ENCODE measurements around the gene MST1R. TPM values are rescaled to one million over a fixed set of nuclear protein-coding genes. Genes with fewer than 3 reads are reported as not detected.
"Not testable (repeated sequence)": the region's sequence is repeated elsewhere in the genome, so short reads cannot be mapped to it uniquely, and the experiment has no call there.

The MST1R gene
- total and polyA plus RNA-seq, 2 donors (not counting 3 experiments of a cell fraction or from before 2014, with no cell fraction given), result 0.93 to 2.4 TPM

- Histone ChIP-seq H3K9ac (replicated peaks; ENCODE audit: extremely low read depth, insufficient read depth, low read length) (no peak overlapping the region), H3K9me3 (replicated peaks; ENCODE audit: control insufficient read depth, insufficient read depth, low read length) (no peaks in the 10 kb centered on the region), H3K4me2 (ENCODE audit: insufficient read depth, low read length) (no peak overlapping the region), H3K79me2 (ENCODE audit: control insufficient read depth, insufficient read depth, low read length) (peaks cover 17% of the 10 kb centered on the region), H2AFZ (ENCODE audit: low read depth, low read length) (no peak overlapping the region), H4K20me1 (replicated peaks; ENCODE audit: control insufficient read depth, extremely low read depth, insufficient read depth, low read length) (no peaks in the 10 kb centered on the region), H3K9me1 (replicated peaks; ENCODE audit: control insufficient read depth, extremely low read depth, insufficient read depth, low read length) (no peaks in the 10 kb centered on the region), H3K27me3 (ENCODE audit: control insufficient read depth in 2 of 2, insufficient read depth in 2 of 2, low read length in 2 of 2) (no peaks in the 10 kb centered on the region), H3K4me1 (ENCODE audit: control insufficient read depth, extremely low read depth, insufficient read depth, low read length) (peaks cover 5% of the 10 kb centered on the region), H3K36me3 (ENCODE audit: control insufficient read depth in 2 of 2, extremely low read depth in 1 of 2, insufficient read depth in 2 of 2, low read length in 2 of 2) (no peaks in the 10 kb centered on the region), H3K4me3 (replicated peaks in 1 of 3; ENCODE audit: insufficient read depth in 1 of 3, low read depth in 1 of 3, low read length in 3 of 3) (no peak overlapping the region), H3K27ac (ENCODE audit: insufficient read depth, low read depth, low read length) (no peak overlapping the region)
- ChIA-PET CTCF (interaction anchor here (1.3 kb wide), 1 partner anchor 236 kb away, joined by 3 read pairs; no protein-coding TSS in a partner anchor), POLR2A (no interaction called here)
- FAIRE-seq, result no peak
- intact Hi-C loops (cut with micrococcal nuclease) (no loop called here), dilution Hi-C loops (cut with MboI; ENCODE audit: extremely low pct_ligation_motif_present, low sequenced_read_pairs) (no loop called here)
- no TSS peak for BruUV-seq (replicated peaks)
- no peak for DNase-seq (ENCODE audit: low read depth, low spot score)
- TF ChIP-seq POLR2AphosphoS5 (IDR thresholded peaks at IDR 0.05; ENCODE audit: insufficient read depth, low read depth, low read length) (no peak), MYC (IDR thresholded peaks at IDR 0.05; ENCODE audit: low read depth, low read length) (no peak), GATA2 (IDR thresholded peaks at IDR 0.05; ENCODE audit: insufficient read depth, insufficient read length, low read depth, low read length) (no peak), POLR2A (IDR thresholded peaks at IDR 0.05; ENCODE audit: low read depth, low read length) (no peak), CTCF (IDR thresholded peaks at IDR 0.05; ENCODE audit: extremely low read depth in 1 of 2, insufficient read depth in 1 of 2, low read depth in 1 of 2, low read length in 2 of 2) (no peak), JUN (IDR thresholded peaks at IDR 0.05; ENCODE audit: borderline replicate concordance, insufficient read depth, insufficient read length, low read depth) (no peak), EZH2 (IDR thresholded peaks at IDR 0.05; ENCODE audit: borderline replicate concordance, low read depth, low read length, severe bottlenecking) (no peak), MAX (IDR thresholded peaks at IDR 0.05; ENCODE audit: insufficient read depth, insufficient read length) (no peak), FOS (IDR thresholded peaks at IDR 0.05; ENCODE audit: borderline replicate concordance, insufficient read depth, low read length) (no peak)
Observed at GRCh38 chr3:49937090-49937489, 33.4 kb upstream of the MST1R start.

- H3K27ac ChIP-seq (ENCODE audit: insufficient read depth, low read depth, low read length); H3K27me3 ChIP-seq (ENCODE audit: control insufficient read depth in 2 of 2, insufficient read depth in 2 of 2, low read length in 2 of 2); POLR2A ChIA-PET; H3K9me3 ChIP-seq (replicated peaks; ENCODE audit: control insufficient read depth, insufficient read depth, low read length); intact Hi-C loops (cut with micrococcal nuclease); H4K20me1 ChIP-seq (replicated peaks; ENCODE audit: control insufficient read depth, extremely low read depth, insufficient read depth, low read length); H2AFZ ChIP-seq (ENCODE audit: low read depth, low read length); H3K9ac ChIP-seq (replicated peaks; ENCODE audit: extremely low read depth, insufficient read depth, low read length); CTCF ChIA-PET; H3K4me2 ChIP-seq (ENCODE audit: insufficient read depth, low read length); H3K4me1 ChIP-seq (ENCODE audit: control insufficient read depth, extremely low read depth, insufficient read depth, low read length); DNase-seq (ENCODE audit: low read depth, low spot score); H3K79me2 ChIP-seq (ENCODE audit: control insufficient read depth, insufficient read depth, low read length); H3K9me1 ChIP-seq (replicated peaks; ENCODE audit: control insufficient read depth, extremely low read depth, insufficient read depth, low read length); BruUV-seq (replicated peaks); H3K4me3 ChIP-seq (replicated peaks in 1 of 3; ENCODE audit: insufficient read depth in 1 of 3, low read depth in 1 of 3, low read length in 3 of 3); dilution Hi-C loops (cut with MboI; ENCODE audit: extremely low pct_ligation_motif_present, low sequenced_read_pairs); FAIRE-seq; H3K36me3 ChIP-seq (ENCODE audit: control insufficient read depth in 2 of 2, extremely low read depth in 1 of 2, insufficient read depth in 2 of 2, low read length in 2 of 2): not testable (repeated sequence)
Observed at GRCh38 chr3:49932281-49932680, 28.6 kb upstream of the MST1R start.
